Stimulated activated CD8-positive, alpha-beta memory T cell treated with anti-CD3 and anti-CD28 coated beads, Interleukin-4, amount 100 ng/mL, for 48 hours (primary cell): ENCODE results near the gene ADNP.
"Not testable (repeated sequence)": the region's sequence is repeated elsewhere in the genome, so short reads cannot be mapped to it uniquely, and the experiment has no call there.

Experiments
- DNase-seq: peaks from one replicate; pipeline ENCODE4 v3.0.0-alpha.2; 2020

ADNP gene

DNA sequence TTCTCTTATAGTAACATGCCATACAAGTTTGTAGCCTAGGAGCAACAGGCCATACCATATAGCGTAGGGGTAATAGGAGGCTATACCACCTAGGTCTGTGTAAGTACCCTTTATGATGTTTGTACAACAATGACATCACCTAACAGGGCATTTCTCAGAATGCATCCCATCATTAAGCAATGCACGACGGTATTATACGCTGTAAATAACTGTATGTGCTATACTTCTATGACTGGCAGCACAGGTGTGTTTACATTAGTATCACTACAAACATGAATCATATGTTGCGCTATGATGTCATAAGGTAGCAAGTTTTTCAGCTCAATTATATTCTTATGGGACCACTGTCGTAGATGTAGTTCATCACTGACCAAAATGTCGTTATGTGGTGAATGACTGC lies 31.0 kb downstream of the ADNP start:
- DNase-seq: no peak

DNA sequence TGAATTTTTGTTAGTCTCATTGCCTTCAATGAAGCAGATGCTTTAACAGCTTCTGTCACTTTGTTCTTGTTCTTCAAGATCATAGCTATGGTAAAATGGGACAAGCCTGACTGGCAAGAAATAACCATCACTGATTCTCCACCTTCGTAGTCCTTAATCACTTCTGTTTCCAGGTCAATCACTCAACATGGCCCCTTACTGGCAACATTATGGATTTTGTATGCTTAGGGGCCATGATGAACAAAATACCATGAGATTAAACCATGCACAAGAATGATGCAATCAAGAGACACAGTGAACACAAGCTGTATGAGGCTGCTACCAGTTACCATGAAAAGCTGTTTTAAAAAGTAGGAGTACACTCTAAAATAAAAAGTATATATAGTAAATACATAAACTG lies 32.8 kb downstream of the ADNP start:
- no peak for DNase-seq

DNA sequence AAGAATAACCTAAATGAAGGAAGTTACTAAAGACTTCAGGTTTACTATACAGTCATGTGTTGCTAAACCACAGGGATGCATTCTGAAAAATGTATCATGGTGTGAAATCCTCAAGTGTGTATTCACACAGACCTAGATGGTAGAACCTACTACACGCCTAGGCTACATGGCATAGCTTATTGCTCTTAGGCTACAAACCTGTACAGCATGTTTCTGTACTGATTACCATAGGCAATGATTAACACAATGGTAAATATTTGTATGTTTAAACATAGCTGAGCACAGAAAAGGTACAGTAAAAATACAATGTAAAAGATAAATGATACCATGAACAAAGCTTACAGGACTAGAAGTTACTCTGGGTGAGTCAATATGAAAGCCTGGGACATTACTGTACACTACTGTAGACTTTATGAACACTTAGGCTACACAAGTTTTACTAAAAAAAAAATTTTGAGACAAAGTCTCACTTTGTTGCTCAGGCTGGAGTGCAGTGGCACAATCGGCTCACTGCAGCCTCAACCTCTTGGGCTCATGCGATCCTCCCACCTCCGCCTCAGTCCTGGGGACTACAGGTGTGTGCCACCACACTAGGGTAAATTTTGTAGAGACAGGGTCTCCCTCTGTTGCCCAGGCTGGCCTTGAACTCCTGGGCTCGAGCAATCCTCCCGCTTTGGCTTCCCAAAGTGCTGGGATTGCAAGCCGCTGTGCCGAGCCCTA lies 36.0 kb downstream of the ADNP start:
- DNase-seq: no peak

DNA sequence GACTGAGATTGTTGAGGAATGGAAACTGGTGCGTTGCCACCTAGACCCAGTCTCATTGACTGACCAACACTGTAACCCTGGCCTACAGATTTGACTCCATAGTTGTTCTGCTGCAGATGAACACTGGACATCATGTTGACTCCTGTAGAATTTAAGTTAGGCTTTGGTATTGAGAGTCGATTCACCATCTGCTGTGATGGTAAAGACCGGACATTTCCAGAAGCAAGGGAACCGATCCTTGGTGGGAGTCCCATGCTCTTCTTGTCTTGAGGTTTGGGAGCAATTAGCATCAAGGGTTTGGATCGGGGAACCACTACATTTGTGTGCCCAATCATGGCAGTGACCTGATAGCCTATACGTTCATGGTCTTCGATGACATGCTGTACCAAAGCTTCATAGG lies 37.6 kb downstream of the ADNP start:
- DNase-seq: no peak

DNA sequence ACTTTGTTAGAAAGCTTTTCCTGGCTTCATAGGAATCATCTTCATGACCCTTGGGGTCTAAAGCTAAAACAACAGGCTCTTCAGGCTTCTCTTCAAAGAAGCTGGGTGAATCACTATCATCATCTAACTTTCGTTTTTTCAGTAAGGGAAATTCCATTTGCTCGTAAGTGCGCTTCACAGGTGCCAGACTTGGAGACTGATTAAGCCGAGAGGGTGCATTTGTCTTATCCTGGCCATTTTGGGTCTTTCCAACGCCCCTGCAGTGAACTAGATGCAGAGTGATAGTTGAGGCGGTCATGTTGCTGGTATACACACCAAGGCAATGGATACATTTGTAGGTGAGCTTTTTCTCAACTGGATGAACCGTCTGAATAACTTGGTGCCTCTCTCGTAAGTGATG lies 38.8 kb downstream of the ADNP start:
- no peak for DNase-seq

DNA sequence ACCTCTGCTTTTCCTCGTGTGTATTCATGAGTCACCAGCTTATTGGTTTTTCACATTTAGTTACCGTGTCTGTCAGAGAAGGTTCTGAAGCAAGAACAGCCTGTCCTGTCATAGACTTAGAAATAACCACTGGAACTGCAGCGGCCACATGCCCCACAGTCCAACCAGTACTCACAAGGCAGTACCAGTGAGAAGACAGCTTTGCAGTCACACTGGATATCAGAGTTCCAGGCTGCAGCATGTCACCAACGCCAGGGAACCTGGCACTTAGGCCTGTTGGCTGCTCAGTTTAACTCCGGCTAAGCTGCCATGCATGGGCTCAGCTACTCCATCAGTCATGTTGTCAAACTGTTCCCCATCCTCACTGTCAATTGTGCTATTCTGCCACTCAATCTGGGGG lies 40.1 kb downstream of the ADNP start:
- DNase-seq: no peak

DNA sequence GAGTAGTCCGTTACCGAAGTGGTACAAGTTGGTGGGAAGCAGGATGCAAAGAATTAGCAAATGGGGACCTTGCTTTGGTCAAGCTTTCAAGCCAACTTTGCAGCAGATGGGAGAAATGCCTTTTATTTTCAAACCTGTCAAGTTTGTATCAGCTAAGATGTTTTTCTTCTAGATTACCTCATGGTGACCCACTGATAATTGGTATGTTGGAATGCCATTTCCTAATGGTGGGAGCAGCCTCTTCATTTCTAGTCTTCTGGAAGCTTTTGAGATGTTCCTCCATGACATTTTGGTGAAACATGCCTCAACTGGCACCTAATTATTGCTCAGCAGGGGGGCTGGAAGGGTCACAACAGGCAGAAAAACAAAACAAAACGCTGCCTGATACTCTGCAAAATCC lies 43.7 kb downstream of the ADNP start:
- no peak for DNase-seq

DNA sequence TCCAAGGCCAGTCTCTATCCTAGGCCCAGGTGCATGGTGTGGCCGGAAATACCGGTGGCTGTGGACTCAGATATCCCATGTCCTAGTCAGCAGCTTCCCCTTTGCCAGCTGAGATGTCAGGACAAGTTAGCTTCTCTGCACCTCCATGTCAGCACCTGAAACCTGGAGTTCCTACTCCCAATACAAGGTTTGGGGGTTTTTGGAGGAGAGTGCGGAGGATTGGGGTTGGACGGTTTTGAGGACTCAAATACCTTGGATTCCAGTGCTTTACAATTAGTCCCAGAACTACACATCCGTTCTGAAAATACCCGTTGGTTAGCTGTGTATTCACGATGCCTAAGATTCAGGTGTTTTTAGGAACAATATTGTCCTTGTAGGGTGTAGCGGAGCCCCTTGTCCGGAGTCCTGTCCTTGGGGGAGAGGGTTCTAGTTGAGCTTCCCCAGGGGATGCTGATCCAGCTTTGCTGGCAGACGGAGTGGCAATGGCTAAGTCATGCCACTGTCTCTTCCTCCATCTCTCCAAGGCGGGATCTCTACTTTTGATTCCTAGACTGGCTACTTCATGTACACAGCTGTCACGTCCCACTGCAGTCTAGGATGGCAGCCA lies 45.0 kb downstream of the ADNP start:
- DNase-seq: no peak

DNA sequence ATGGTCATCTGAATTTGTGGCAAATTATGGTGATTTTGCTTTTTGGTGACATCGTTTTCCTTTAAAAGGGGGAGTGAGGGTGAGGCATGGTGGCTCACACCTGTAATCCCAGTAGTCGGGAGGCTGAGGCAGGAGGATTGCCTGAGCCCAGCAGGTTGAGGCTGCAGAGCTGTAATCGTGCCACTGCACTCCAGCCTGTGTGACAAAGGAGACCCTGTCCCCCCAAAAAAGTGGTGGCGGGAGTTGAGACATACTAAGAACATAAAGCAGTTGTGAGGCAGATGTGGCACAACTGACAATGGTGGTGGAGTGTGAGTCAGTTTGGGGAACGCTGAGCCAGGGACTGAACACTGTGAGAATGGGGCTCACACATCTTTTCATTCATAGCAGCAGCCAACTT lies 45.5 kb downstream of the ADNP start:
- DNase-seq: no peak

DNA sequence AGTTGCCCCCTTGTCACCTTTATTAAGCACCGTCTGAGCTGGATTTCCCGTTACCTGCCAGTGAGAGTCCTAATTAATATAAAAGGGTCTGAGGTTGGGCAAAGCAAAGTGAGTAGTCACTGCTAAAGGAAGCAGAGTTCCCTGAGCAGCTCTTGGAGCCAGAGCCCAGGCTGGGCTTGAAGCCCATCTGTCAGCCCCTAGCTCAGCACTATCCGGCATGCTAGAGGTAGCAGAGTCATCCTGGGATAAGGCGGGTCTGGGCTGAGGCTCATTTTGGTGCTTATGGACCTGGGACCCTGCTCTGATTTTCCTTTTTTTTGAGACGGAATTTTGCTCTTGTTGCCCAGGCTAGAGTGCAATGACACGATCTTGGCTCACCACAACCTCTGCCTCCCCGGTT lies 46.2 kb downstream of the ADNP start:
- DNase-seq: no peak

DNA sequence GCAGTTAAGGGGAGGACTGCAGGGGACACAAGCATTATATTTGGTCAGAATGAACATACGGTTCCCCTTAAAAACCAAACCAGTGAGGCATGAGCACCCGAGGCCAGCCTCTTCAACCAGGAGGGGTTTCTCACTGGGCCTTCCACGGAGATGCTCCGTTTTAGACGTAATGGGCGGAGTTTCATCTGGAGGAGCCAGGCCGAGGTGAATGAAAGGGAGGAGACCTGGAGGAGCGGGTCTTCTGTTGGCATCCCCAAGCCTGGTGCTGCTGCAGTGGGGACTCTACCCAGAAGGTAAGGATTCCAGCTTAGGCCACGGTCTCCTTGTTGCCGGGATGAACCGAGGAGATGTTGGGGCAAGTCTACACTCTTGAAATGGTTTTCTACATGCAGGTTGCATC lies 47.4 kb downstream of the ADNP start:
- DNase-seq: no peak

DNA sequence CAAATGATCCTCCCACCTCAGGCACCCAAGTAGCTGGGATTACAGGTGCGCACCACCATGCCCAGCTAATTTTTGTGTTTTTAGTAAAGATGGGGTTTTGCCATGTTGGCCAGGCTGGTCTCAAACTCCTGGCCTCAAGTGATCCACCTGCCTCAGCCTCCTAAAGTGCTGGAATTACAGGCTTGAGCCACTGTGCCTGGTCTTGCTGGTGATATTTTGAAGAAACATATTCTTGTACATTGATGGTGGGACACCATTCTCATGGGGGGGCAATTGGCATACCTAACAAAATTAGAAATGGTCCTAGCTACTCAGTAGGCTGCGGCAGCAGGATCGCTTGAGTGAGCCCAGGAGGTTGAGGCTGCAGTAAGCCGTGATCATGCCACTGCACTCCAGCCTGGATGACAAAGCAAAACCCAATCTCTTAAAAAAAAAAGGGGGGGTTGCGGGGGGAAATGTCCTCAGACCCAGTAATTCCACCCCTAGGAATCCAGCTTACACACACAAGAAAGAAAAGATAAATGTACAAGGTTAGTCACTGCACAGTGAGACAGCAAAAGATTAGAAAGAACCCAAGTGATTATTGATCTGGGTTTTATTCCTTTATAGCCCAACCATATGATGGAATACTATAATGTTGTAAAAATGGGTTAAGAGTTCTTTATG lies 49.3 kb downstream of the ADNP start:
- not testable (repeated sequence) for DNase-seq

DNA sequence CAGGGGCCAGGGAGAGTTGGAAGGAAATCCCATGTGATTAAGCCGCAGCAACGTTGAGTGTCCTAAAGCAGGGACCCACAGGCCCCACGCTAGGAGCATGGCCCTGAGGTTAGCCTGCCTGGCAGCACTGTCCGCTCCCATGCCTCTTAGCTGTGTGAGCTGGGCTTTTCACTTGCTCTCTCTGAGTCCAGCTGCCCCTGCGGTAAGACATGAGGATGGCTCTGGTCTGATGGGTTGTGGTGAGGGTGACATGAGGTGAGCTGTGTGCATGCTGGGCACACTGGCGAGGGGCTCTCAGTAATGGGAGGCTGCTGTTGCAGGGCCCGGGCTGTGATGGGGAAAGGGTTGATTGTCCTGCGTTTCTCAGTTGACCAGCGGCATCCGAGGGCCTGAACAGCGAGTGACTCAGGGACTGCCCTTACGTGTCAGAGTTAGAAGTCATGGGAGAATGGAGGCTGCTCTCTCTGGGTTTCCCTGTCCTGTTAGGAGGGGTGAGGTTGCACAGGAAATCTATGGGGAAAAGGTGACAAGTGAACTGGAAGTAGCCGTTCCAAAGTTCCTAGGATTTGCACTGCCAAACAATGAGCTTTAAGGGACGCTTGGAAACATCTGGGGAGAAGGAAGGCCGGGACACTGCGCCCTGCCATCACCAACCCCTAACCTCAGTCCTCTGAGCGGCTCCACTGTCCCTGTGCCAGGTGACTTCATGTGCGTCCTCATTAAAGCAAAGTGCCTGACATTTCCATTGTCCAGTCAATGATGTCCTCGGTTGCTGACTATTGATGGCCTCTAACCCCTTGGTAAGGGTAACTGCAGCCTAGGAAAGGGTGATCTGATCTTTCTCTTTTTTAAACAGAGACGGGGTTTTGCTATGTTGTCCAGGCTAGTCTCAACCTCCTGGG lies 51.3 kb downstream of the ADNP start:
- no peak for DNase-seq

DNA sequence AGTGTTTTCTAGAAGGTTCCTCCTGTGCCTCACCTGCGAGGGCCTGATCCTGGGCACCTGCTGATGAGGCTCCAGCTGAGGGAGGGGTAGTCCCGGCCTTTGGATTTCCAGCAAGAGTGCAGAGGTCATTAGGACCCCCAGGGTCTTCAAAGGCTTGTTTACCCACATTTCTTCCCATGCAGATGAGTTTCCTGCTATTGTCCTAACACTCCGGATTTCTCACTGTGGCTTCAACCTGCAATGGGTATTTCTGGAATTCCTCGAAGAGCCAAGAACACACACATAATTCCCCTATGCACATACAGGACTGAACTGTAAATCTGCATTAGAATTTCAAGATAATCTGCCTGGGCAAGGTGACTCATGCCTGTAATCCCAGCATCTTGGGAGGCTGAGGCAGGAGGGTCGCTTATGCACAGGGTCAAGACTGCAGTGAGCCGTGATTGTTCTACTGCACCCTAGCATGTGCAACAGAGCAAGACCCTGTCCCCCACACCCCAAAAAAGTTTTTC lies 53.9 kb downstream of the ADNP start:
- no peak for DNase-seq

DNA sequence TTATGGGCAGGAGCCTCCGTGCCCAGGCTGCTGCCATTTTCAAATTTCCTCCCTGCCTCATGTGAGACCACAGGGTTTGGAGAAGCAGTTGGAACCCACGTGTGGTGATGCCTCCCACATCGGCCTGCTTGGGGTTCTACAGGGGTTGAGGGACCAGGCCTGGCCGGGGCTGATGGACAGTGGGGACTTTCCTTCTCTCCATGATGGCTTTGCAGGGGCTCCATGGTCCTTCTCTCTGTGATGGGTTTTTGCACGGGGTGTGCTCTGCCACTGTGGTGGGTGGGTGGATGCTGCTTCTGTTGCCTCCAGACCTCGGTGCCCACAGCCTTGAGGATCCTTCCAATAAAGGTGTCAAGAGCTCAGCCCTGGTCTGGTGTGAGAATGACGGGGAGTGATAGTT lies 54.4 kb downstream of the ADNP start:
- DNase-seq: no peak

DNA sequence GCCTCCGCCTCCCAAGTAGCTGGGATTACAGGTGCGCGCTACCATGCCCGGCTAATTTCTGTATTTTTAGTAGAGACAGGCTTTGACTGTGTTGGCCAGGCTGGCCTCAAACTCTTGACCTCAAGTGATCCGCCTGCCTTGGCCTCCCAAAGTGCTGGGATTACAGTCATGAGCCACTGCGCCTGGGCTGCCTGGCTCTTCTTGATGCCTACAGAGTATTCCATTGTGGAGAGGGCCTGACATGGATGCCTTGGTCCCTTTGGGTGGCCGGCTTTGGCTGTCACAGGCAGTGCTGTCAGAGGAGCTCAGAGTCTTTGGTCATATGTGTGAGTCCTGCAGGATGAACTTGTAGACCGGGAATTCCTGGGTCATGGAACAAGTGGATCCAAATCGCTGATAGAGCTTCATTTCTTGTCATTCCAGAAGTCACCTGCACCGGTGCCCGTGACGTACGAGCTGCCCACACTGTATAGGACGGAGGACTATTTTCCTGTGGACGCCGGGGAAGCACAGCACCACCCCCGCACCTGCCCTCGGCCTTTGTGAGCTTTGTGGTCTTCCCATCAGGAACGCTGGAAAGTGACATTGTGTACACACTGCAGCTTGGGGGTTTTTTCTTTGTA lies 55.1 kb downstream of the ADNP start:
- no peak for DNase-seq

DNA sequence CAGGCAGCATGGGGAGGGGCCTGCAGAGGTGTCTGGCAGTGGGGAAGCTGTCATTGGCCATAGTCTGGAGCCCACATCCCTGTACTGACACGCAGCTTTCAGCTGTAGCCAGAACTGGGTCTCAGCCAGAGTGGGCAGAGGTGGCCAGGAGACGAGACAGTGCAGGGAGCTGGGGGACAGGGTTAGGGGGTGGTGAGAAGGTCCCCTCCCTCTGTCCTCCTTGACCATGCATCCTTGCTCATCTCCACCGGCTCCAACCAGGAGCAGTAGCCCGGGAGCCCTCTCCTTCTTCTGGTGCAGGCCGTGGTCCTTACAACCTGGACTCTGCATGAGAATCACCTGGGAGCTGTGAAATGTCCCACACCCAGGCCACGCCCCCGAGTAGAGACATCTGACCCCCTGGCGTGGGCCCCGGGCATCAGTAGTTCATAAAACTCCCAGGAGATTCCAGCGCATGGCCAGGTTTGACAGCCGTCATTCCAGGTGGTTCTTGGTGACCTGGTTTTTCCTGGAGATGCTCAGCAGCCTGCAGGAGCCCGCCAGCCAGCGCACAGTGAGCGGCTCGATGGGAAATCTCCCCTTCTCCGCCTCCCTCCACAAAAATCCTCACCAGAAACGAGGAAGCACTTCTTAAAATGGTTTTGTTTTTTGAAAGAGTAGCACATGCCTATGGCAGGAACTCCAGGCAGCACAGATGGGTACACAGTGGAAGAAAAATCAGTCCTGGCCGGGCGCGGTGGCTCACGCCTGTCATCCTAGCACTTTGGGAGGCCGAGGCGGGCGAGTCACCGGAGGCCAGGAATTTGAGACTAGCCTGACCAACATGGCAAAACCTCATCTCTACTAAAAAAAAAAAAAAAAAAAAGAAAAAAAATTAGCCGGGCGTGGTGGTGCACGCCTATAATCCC lies 56.2 kb downstream of the ADNP start:
- no peak for DNase-seq

DNA sequence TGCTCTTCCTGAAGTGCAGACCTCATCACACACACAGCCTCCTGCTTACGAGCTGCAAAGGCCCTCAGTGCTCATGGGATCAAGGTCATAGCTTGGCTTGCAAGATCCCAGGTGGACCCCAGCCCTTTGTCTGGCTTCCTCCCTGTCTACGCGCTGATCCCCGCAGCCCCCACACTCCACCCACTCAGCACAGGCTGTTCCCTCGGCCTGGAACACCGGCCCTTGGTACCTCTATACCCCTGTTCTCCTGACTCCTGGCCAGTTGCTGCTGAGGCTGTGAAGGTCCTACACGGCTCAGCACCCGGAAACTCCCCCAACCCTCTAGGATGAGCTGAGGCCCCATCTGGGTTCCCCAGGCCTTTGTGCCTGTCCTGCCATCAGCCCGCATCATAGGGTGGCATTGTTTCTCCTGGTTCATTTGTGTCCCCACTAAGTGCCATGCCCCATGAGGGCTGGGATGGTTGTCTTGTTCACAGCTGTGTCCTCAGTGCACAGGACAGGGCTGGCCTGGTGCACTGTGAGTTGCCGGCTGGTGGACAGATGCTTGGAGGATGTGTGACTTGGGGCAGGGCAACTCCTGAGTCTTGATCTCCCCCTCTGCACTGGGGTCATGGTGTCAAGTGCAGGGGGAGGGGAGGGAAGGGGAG lies 57.0 kb downstream of the ADNP start:
- DNase-seq: no peak

DNA sequence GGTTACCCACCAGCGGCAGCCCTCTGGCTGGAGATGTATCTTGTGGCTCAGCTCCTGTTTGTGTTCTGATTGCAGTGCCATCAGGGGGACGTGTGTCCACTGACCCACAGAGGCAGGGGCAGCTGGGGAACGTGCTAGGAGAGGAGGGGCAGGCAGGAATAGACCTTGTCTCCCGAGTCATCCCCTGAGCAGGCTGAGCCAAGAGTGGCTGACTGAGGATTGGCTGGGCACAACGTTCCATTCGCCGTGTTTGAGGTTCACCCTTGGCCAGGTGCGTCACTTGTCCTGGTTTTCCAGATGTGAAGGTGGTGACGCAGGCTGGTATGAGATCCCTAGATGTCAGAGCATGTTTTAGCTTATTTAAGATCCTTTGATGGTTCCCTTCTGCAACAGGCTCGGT lies 57.7 kb downstream of the ADNP start:
- DNase-seq: no peak

DNA sequence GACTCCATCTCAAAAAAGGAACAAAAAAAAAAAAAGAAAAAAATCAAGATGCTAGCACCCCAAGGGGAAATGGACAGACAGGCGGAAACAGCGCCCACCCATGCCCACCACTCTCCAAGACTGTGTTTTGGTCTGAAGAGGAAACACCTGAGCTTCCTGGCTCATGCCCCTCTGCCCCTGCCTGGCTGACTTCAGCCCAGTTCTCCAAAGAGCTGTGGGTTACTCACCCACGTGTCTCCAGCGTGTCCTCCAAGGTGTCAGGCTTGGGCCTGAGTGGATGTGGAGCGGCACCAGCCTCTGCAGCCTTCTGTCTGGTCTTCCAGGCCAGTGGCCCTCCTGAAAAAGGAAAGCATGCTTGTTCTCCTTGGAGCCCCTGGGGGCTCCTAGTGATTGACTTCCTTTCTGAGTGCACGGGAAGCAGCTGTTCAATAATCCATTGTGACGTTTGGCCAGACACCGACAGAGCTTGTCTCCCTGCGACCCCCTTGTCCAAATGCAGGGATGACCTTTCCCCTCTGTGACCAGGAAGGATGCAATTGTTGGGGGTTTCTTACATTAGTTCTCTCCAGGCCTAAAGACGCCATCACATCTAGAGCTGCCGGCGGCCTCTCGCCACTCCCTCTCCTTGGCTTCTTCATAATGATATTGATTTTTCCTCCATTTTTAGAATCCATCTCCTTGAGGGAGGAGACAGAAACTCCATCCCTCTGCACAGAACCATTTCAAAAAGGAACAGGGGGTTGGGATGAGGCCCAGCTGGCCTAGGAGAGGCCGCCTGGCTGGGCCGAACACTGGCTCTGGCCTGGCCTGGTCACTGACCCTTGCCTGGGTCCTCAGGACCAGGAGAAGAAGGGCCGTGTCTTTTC lies 58.4 kb downstream of the ADNP start:
- DNase-seq: no peak
